ENCODE results near the gene ACSM2B. TPM values are rescaled to one million over a fixed set of nuclear protein-coding genes. Genes with fewer than 3 reads are reported as not detected.
"Not testable (repeated sequence)": the region's sequence is repeated elsewhere in the genome, so short reads cannot be mapped to it uniquely, and the experiment has no call there.

Gene ACSM2B, protein sequence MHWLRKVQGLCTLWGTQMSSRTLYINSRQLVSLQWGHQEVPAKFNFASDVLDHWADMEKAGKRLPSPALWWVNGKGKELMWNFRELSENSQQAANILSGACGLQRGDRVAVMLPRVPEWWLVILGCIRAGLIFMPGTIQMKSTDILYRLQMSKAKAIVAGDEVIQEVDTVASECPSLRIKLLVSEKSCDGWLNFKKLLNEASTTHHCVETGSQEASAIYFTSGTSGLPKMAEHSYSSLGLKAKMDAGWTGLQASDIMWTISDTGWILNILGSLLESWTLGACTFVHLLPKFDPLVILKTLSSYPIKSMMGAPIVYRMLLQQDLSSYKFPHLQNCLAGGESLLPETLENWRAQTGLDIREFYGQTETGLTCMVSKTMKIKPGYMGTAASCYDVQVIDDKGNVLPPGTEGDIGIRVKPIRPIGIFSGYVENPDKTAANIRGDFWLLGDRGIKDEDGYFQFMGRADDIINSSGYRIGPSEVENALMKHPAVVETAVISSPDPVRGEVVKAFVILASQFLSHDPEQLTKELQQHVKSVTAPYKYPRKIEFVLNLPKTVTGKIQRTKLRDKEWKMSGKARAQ
- 10 to 100 TPM; 58.6 to 76.2 (median 58.9) TPM for polyA plus RNA-seq (ENCODE audit: insufficient read length in 3 of 3)

- not testable (repeated sequence) for DNase-seq (ENCODE audit: low read depth in 3 of 3, low spot score in 2 of 3)
Measured at GRCh38 chr16:20576145-20576544, at the start of gene ACSM2B. Gene ACSM2B (minus strand): TSS chr16:20576367. CDS start chr16:20564845, 11,522 bp downstream.

DNA sequence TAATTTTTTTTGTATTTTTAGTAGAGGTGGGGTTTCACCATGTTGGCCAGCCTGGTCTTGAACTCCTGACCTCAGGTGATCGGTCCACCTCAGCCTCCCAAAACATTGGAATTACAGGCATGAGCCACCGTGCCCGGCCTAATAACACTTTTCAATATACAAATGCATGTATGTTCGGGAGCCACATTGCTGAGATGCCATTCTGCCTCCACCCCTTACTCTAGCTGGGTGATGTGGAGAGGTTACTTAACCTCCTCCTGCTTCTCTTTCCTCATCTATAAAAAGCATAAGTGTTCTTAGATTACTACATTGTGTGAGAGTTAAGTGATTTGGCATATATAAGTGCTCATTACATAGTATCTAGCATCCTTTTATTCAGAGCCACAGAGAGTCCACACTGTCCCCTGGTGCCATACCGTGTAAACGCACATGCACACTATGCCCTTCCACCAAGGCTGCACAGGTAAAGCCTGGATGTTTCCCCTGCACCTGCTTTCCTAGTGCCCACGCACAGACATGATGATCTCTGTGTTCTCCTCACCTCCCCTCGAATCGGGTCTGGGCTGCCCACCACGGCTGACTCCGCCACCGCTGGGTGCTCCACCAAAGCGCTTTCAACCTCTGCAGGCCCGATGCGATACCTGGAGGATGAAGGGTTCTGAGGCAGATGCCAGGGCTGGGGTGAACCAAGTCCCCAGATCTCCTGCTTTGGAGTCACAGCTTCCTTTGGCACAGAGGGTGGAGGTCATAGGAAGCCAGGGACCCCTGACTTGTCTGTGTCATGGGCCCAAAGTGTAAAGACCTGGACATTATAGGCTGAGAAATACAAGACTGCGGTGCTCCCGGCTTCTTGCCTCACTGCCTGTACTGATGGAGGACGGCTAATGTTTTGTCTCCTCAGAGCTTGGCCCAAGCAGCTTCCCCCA lies 49.0 kb upstream of the ACSM2B start:
- DNase-seq (ENCODE audit: low read depth in 3 of 3, low spot score in 2 of 3): no peak

DNA sequence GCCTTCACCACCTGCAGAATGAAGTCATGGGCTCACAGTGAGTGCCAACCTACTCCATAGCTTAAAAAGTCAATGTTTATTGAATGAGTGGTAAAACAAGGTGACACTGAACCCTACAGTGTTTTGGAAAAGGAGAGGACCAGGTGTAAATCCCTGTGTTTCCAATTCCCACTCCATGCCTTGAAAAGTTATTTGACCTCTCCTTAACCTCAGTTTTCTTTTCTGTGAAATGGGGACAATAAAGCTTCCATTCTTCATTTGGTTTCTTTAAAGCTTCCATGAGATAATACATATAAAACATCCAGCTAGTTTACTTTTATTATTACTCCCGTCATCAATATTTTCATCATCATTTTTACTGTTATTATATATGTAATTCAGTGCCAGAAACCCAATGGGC lies 48.0 kb upstream of the ACSM2B start:
- no peak for DNase-seq (ENCODE audit: low read depth in 3 of 3, low spot score in 2 of 3)

GRCh38 chr16:20622498-20622870 lies 46.3 kb upstream of the ACSM2B start:
- no peak for DNase-seq (ENCODE audit: low read depth in 3 of 3, low spot score in 2 of 3)

- DNase-seq (ENCODE audit: low read depth in 3 of 3, low spot score in 2 of 3): no peak
Measured at GRCh38 chr16:20621406-20621805, 45.2 kb upstream of the ACSM2B start.

- no peak for DNase-seq (ENCODE audit: low read depth in 3 of 3, low spot score in 2 of 3)
Measured at GRCh38 chr16:20620770-20621169, 44.6 kb upstream of the ACSM2B start.

- no peak for DNase-seq (ENCODE audit: low read depth in 3 of 3, low spot score in 2 of 3)
Measured at GRCh38 chr16:20620003-20620402, 43.8 kb upstream of the ACSM2B start.

DNA sequence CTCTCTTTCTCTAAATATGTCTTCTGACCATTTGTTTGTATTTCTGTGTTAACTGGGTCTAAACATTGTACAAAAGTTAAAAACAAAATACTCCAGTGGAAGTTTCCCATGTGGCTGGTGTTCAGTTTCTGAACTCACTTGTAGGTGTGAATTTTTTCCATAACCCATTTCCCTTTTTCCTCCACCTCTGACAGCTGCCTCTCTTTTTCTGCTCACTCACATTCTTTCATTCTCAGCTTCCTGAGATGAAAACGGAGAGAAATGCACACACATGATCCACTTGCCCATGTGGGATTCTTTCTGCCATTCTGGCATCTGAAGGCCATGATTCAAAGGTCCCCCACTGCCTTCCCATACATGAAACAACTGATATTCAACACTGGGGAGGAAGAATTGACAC lies 41.1 kb upstream of the ACSM2B start:
- no peak for DNase-seq (ENCODE audit: low read depth in 3 of 3, low spot score in 2 of 3)

DNA sequence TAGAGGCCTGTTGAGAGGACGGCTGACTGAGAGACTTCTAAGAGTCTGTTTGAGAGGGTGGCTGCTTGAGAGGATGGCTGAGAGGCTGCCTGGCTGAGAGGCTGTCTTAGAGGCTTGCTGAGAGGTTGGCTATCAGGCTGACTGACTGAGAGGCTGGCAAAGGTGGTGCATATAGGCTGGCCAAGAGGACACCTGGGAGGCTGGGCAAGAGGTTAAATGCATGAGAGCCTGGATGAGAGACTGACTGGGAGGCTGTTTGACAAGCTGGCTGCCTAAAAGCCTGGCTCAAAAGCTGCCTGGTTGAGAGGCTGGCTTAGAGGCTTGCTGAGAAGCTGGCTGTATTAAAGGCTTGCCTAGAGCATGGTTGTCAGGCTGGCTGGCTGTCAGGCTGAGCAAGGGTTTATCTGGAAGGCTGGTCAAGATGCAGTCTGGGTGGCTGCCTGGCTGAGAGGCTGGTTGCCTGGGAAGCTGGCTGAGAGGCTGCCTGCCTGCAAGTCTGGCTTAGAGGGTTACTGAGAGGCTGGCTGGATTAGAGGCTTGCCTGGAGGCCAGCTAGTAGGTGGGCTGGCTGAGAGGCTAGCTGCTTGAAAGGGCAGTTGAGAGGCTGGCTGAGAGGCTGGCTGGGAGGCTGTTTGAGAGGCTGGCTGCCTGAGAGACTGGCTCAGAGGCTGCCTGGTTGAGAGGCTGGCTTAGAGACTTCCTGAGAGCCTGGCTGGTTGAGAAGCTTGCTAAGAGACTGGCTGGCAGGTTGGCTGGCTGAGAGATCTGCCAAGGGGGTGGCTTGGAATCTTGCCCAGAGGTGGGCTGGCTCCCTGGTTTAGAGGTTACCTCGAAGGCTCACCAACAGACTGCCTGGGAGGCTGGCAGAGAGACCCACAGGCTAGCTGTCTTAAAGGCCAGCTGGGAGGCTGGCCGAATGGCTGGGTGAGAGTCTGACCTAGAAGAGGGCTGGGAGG lies 38.3 kb upstream of the ACSM2B start:
- DNase-seq (ENCODE audit: low read depth in 3 of 3, low spot score in 2 of 3): no peak

- DNase-seq (ENCODE audit: low read depth in 3 of 3, low spot score in 2 of 3): no peak
Measured at GRCh38 chr16:20613481-20614185, 37.5 kb upstream of the ACSM2B start.

GRCh38 chr16:20612551-20613480 lies 36.6 kb upstream of the ACSM2B start:
- no peak for DNase-seq (ENCODE audit: low read depth in 3 of 3, low spot score in 2 of 3)

- DNase-seq (ENCODE audit: low read depth in 3 of 3, low spot score in 2 of 3): no peak
Measured at GRCh38 chr16:20611975-20612481, 35.9 kb upstream of the ACSM2B start.

GRCh38 chr16:20611350-20611902 lies 35.3 kb upstream of the ACSM2B start:
- no peak for DNase-seq (ENCODE audit: low read depth in 3 of 3, low spot score in 2 of 3)

DNA sequence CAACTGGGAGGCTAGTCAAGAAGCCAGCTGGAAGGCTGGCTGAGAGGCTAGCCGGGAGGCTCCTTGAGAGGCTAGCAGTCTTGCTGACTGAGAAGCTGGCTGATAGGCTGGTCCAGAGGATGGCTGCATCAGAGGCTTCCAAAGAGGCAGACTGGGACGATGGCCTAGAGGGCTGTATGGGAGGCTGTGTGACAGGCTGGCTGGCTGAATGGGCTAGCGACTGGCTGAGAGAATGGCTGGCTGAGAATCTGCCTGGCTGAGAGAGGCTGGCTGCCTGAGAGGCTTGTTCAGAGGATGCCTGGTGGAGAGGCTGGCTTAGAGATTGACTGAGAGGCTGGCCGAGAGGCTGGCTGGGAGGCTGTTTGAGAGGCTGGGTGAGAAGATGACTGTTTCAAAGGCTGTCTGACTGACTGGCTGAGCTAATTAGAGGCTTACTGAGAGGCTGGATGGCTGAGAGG lies 34.8 kb upstream of the ACSM2B start:
- no peak for DNase-seq (ENCODE audit: low read depth in 3 of 3, low spot score in 2 of 3)

- no peak for DNase-seq (ENCODE audit: low read depth in 3 of 3, low spot score in 2 of 3)
Measured at GRCh38 chr16:20610211-20610891, 34.2 kb upstream of the ACSM2B start.

- not testable (repeated sequence) for DNase-seq (ENCODE audit: low read depth in 3 of 3, low spot score in 2 of 3)
Measured at GRCh38 chr16:20602205-20602604, 26.0 kb upstream of the ACSM2B start.

DNA sequence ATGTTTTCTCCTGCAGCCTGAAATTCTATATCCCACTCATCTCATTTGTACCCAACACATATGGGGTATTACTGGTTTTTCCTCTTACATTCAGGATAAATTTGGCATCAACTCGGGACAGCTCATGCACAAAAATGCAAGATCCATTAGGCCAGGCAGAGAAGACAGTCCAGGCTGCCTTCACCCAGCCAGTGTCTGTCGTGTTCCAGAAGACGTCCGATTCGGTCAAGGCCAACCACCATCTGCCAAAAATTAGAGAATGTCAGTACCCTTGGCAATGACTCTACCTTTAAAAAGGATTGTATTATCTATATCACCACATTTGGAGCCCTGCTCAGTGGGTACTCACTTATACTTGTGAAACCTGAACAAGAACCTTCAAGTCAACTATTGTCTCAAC lies 23.3 kb upstream of the ACSM2B start:
- not testable (repeated sequence) for DNase-seq (ENCODE audit: low read depth in 3 of 3, low spot score in 2 of 3)
